SU-DHL-6 (cell line): ENCODE measurements around the gene UNC93B1.

Experiments used
- CTCF ChIP-seq: fragments of 200-600 bp; sonication (generic); IDR thresholded peaks from one replicate; pipeline ENCODE4 v1.5.1; 2017; ENCODE audit warnings: antibody characterized with exemption, mild to moderate bottlenecking, low read length, moderate library complexity; ENCODE audit not compliant: insufficient read depth, poor library complexity, severe bottlenecking
- EZH2phosphoT487 ChIP-seq: fragments of 200-600 bp; sonication (generic), shearing (Covaris generic); conservative IDR thresholded peaks from 2 replicates; pipeline ENCODE4 v1.6.1; 2018; ENCODE audit warnings: mild to moderate bottlenecking, antibody characterized with exemption, low read length, moderate library complexity, mixed read lengths

- TF ChIP-seq CTCF: no peak
- TF ChIP-seq EZH2phosphoT487: no peak
Observed at GRCh38 chr11:68036717-68037239, 32.9 kb upstream of the UNC93B1 start.
